Glomerular endothelial cell (primary cell): ENCODE results near the gene HSPA1B. TPM values are rescaled to one million over a fixed set of nuclear protein-coding genes. Genes with fewer than 3 reads are reported as not detected.
"Not testable (repeated sequence)": the region's sequence is repeated elsewhere in the genome, so short reads cannot be mapped to it uniquely, and the experiment has no call there.

Experiments used
- DNase-seq: peaks from one replicate; pipeline ENCODE4 v3.0.0-alpha.2; 2011; ENCODE audit warnings: low read depth, low spot score; ENCODE audit errors: extremely low read depth
- total RNA-seq: library from RNA; depleted of rRNA; stranded (reverse); fragments of >200 nt; gene quantifications from 2 replicates; pipeline ENCODE4 v1.2.3, GENCODE V29; 2015

The HSPA1B gene
- 76.3 and 95.3 TPM in 2 replicates for total RNA-seq

GRCh38 chr6:31827286-31828079, at the start of gene HSPA1B:
Gene HSPA1B (plus strand): TSS chr6:31827738. CDS start chr6:31827951, 213 bp downstream.
- peak; percentile 97 for DNase-seq

- no peak for DNase-seq
These were observed 49.3 kb upstream of the HSPA1B start for GRCh38 chr6:31778193-31778592.

DNA sequence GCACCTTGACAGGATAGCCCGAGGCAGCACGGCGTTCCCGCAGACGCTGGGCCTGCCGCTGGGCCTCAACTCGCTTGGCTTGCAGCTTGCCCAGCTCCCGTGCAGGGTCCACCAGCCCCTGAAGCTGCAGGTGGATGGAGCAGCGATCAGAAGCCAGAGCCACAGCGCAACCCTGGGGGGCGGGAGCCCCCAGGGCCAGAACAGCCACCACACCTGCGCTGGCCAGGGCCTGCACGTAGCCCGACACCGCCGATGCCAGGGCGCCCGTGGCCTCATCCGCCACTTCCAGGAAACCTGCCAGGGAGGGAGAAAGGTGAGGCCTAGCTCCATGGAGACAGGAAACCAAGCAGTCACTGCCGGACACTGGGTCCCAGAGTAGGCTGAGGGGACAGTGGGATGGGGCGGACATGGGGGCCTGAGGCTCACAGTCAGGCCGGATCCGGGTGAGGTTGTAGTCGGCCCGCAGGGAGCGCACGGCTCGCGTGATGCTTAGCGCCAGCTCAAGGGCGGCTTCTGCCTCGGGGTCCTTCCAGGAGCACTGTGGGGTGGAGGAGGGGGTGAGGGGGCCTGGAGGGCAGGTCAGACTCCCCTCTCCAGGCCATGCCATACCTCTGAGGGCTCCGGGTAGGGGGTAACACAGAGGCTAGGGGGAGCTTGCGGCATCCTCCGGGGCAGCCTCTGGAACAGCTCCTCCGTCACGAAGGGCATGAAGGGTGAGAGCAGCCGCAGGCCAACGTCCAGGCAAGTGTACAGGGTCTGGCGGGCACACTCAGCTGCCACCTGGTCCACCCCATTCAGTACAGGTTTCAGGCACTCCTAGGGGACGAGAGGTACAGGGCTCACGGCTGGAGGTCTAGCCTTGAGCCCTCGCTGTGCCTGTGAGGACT, 48.3 kb upstream of the HSPA1B start:
- no peak for DNase-seq

DNA sequence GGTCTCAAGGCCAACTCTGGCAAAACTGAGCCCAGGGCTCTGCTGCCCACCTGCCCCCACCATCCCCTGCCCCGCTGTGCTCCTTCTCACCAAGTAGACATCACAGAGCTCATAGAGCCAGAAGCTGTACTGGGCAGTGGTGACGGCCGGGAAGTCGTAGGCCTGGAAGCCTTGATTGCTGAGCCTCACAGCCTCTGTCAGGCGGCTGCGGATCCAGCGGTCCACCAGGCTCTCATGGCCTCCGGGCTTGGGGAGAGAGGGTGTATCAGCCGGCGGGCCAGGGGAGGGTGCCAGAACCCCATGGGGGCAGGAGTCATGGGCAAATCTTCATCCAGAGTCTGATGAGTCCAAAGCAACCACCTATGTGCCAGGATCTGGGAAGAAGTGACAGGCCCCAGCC, 47.6 kb upstream of the HSPA1B start:
- no peak for DNase-seq

DNA sequence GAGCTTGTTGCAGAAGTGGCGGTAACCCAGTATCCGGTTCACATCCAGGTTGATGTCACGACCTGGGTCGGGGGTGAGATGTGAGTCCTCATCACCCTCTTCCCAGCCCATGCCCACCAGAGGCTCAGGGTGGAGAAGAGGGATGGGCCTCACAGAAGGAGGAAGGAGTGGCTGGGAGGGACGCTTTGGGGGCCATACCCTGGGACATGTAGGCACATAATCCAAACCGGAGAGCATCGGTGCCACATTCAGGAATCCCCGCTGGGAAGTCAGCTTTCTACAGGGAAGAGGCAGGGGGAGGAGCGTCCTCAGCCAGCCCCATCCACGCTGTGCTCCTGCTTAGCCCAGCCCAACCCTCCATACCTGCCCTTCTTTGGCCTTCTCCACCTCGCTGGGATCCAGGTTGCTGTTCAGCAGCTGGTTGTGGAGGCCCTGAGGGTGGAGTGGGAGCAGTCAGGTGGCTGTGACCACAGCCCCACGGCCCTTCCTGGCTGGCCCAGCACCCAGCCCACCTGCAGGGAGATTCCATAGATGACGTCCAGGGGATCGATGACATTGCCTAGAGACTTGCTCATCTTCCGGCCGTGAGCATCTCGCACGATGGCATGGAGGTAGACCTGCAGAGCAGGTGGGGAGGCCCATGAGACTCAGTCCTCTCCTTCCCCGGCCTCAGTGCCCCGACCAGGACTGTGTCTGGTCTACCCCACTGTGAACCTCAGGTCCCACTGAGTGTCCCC, 46.9 kb upstream of the HSPA1B start:
- no peak for DNase-seq

DNA sequence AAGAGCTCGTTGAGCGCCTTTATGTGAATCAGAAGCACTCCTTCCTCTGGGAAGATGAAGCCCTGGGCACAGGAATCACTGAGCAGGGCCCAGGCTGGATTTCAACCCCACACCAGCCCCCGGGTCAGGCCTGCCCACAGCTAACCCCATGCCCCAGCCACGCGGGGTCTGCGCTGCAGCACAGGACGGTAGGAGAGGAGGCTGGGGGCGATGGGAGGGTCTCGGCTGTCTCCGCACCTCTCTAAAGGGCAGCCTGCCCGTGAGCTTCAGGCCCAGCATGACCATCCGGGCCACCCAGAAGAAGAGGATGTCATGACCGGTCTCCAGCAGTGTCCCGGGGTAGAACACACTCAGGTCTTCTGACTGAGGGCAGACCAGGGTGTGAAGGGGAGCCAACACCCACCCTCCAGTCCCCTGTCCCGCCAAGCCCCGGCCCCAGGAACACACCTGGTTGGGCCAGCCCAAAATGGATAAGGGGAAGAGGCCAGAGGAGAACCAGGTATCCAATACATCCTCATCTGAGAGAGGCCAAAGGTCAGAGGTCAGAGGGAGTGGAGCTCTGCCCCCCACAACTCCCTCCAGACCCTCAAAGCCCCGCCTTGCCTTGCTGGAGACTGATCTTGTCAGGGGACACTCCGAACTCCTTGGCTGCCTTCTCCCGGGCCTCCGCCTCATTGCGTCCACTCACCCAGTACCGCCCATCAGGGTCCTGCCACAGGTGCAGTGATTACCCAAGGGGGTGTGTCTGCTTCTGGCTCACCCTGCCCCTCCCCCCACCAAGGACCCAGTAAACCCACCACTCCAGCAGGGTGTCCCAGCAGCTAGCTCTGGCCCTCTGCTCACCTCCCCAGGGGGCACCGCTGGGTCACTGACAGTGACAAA, 46.1 kb upstream of the HSPA1B start:
- DNase-seq, result no peak

DNA sequence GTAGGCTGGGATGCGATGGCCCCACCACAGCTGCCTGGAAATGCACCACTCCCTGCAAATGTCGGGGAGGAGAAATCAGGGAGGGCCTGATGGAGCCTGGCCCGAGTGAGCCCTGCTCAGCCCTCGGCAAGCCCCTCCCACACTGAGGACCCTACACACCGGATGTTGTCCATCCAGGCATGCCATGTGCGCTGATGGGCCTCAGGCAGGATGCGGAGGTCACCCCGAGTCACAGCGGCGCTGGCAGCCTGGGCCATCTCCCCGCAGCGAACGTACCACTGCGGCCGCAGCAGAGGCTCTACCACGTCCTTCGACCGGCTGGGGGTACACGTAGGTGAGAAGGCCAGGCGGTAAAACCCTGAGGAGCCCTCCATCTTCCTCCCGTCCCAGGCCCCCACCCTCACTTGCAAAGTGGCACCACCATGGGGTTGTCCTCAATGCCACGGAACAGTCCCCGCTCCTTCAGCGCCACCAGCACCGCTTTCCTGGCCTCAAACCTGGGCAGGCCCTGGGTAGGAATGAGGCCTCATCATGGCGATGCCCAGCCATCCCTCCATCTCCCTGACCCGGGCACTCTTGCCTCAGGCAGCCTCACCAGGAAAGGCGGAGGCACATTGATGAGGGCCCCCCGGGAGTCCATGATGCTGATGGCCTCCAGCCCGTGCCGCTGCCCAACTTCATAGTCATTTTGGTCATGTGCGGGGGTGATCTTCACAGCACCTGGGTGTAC, 45.2 kb upstream of the HSPA1B start:
- DNase-seq, result no peak

DNA sequence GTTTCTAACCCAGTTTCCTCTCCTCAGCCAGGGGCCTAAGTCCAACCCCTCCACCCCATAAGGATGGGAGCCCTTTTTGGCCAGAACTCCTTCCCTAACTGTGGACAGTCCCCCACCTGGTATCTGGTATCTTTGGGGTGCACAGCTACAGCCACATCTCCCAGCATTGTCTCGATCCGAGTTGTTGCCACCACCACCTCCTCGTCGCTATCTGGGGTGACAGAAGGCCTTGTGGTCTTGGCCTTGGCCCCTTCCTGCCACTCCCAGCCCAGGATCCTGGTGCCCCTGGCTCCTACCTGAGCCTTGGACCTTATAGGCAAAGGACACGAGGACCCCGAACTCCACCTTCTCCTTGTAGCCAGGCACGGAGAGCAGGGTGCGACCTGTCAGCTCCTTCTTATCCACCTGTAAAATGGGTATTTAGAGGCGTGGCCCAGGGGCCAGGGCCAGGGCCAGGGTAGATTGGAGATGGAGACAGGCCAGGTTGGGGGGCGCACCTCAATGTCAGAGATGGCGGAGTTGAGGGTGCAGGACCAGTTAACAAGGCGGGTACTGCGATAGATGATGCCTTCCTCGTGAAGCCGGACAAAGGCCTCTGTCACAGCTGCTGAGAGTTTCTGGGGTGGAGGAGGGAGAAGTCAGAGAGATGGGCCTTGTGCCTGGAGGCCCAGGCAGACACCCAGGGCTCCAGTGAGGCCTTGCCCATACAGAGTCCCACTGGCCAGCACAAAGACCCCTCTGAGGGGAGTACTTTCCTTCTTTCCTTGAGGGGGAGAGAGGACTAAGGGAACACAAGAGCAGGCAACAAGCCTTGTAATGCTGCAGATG, 43.2 kb upstream of the HSPA1B start:
- DNase-seq, result no peak

GRCh38 chr6:31785475-31785874, 42.1 kb upstream of the HSPA1B start:
- DNase-seq, result no peak

DNA sequence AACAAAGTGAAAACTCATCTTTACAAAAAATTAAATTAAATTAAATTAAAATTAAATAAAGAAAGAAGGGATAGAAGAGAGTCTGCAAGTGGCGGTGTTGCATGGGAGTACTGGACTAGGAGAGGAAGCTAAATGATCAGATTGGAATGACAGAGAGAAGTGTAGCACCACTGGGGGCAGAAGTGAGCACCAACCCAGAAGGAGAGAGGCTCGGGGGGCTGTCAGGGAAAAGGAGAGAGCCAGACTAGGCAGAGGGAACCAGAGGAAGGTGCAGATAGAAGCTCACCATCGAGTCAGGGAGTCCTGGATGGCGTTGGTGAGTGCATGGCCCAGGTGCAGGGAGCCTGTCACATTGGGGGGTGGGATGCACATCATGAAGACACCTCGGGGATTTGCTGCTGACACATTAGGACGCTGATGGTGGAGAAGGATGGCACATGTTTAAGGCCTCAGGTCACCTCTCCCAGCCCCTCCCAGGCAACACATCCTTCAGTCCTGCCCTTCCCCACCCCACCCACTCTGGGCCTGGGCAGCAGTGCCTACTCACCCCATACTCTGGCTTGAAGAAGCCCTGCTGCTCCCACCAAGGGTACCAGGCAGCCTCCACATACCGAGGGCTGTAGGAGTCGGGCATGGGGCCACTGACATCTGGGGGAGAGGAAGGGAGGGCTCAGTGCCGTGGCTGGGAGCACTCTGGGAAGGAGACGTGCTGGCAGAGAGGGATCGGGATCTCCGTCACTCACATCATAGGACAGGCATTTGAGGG, 36.0 kb upstream of the HSPA1B start:
- no peak for DNase-seq

GRCh38 chr6:31792090-31792374, 35.5 kb upstream of the HSPA1B start:
- no peak for DNase-seq

DNA sequence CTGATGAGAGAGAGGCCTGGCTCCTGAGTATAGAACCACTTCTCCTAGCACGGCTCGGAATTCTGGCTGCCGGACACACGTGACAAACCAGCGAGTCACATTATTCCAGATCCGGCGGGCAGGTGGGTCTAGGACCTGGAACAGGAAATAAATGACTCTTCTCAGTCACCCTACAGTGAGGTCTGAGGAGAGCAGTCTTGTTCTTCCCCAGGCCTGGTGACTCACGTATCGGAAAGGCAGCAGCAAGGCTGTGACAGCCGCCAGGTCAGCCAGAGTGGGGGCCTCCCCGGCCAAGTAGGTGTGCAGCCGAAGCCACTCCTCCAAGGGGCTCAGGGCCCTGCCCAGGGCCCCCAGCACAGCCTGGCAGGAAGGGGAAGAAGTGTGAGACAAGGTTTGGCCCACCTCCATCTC, 34.8 kb upstream of the HSPA1B start:
- DNase-seq, result no peak

DNA sequence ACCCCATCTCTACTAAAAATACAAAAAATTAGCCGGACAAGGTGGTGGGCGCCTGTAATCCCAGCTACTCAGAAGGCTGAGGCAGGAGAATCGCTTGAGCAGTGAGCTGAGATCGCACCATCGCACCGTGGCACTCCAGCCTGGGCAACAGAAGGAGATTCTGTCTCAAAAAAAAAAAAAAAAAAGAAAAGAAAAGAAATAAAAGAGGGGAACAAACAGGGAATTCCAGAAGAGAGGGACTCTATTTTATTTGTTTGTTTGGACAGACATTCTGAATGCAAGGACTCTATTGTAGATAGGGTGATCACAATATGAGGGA, 33.7 kb upstream of the HSPA1B start:
- not testable (repeated sequence) for DNase-seq

DNA sequence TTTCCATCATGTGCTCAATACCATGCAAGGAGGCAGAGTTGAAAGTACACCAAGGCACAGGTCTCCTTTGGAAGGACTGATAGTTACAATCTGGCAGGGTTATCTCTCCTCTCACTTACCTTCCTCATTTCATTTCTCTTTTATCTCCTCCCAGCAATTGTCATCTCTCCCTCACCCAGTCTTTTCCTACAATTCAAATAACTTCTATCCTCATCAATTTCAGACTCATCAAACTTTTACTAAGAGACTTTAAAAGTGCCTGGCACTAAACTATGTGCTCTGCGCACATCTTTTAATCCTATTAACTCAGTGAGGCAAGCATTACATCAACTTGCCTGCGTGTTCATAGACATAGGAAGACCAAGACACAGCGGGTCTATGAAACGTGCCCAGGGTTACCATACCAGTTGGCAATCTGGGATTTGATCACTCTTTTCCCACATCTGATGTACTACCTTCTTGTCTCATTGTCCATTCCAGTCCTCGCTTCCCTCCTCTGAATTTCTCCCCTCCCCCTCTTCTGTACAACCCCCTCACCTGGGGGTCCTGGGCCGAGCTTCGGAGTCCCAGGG, 33.2 kb upstream of the HSPA1B start:
- DNase-seq, result no peak

DNA sequence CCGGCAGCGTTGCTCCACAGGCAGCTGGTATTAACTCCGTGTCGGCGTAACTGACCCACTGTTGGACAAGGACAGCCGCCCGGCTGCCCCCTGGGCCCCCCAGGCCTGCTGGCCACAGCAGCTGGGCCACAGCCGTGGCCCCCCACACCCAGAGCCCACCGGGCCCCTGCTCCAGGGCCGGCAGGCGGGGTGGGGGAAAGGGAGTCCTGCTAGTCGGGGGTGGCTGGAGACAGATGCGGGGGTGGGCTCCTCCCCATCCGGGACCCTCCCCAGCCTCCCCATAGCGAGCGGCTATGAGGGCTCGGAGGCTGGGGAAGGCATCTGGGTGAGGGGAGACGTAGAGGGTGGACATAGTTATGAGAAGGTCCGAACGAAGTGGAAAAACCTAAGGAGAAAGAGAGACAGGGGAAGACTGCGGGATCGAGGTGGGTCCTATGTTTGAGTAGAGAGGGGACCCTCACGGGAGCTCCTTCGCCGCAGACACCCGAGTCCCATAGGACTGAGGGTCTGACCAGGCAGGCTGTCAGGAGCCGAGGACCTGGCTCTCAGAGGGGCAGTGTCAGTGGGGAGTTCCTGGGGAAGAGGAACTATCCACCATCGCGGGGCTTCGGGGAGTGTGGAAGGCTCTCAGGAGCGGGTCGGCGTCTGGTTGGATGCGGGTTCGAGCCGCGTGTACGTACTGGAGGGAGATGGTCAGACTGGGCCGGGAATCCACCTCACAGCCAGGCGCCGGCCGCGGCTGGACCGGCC, 32.5 kb upstream of the HSPA1B start:
- DNase-seq, result no peak

DNA sequence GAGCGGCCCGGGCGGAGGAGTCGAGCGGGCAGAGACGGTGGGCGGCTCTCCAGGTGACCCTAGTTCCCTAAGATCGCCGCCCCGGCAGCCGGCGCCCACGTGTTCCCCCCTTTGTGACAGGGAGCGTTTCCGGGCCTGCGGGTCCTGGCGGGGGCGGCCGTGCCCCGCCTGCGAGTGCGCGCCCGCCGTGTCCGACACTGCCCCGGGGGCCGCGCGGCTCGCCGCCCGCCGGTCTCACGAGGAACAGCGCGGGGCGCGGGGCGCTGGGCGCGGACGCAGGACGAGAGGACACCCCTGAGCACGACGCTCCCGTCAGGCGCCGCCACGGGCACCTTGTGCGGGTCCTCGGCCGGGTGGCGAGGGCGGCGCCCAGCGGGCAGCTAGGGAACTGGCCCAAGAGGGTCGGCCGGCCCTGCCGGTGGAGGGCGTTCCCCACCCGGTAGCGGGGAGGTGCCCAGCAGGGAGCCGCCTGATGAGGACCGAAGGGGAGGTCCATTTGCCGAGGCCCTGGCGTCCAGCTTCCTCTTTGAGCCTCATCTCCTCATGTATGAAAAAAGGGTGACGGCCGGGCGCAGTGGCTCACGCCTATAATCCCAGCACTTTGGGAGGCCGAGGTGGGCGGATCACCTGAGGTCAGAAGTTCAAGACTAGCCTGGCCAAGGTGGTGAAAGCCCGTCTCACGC, 31.8 kb upstream of the HSPA1B start, which contains the start of gene VARS1:
Gene VARS1 (minus strand): TSS at position 137 of the 683 bp plus-strand sequence. CDS start 535 bp downstream, outside the sequence.
- no peak for DNase-seq

DNA sequence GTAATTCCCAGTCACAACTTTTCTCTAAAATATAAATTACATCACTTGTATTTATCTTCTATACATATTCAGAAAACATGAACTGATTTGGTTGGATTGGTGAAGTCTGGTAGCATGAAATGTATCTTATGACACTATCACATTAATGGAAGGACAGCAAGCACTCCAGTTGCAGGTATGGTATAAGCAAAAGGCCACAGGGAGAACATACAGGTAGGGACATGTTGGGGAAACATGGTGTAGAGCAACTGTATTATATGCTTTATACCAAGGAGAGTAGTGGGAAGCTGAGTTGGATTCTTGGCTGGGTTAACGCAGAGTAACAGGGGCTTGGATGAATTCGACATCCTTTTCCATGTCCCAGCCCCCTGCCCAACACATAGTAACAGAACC, 30.5 kb upstream of the HSPA1B start:
- no peak for DNase-seq
